ENCODE results near the gene KISS1R.

Gene KISS1R

DNA sequence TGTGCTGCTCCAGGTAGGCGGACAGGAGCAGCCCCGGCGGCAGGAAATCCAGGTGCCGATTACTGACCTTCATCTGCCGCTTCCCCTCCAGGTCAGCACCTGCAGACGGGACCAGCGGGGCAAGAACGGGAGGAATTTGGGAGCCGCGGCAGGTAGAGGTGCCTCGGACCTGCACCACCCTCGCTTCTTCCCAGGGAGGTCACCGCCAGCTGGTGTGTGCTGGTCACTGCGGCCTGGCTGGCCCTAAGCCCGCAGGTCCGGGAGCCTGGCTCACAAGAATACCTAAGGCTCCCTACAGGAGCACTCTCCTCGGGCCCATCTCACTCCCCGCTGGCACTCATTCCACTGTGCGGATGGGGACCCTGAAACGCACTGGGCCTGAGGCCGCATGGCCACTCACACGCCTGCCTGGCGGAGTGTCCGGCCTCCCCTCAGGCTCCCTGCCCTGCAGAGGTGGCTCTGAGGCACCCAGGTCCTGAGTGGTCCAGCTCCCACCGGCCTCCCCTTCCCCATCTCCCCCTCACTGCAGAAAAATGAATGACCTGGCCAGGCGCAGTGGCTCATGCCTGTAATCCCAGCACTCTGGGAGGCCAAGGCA, 19.6 kb upstream of the KISS1R start:
- DNase-seq (ENCODE audit: extremely low read depth, low read depth) = no peak
- TF ChIP-seq, protein P1, sequence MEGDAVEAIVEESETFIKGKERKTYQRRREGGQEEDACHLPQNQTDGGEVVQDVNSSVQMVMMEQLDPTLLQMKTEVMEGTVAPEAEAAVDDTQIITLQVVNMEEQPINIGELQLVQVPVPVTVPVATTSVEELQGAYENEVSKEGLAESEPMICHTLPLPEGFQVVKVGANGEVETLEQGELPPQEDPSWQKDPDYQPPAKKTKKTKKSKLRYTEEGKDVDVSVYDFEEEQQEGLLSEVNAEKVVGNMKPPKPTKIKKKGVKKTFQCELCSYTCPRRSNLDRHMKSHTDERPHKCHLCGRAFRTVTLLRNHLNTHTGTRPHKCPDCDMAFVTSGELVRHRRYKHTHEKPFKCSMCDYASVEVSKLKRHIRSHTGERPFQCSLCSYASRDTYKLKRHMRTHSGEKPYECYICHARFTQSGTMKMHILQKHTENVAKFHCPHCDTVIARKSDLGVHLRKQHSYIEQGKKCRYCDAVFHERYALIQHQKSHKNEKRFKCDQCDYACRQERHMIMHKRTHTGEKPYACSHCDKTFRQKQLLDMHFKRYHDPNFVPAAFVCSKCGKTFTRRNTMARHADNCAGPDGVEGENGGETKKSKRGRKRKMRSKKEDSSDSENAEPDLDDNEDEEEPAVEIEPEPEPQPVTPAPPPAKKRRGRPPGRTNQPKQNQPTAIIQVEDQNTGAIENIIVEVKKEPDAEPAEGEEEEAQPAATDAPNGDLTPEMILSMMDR (IDR thresholded peaks at IDR 0.05; ENCODE audit: low read depth, low read length, missing control alignments) = no peak
- no peak overlapping the region for H3K4me3 ChIP-seq (replicated peaks; ENCODE audit: low read depth, low read length)

DNA sequence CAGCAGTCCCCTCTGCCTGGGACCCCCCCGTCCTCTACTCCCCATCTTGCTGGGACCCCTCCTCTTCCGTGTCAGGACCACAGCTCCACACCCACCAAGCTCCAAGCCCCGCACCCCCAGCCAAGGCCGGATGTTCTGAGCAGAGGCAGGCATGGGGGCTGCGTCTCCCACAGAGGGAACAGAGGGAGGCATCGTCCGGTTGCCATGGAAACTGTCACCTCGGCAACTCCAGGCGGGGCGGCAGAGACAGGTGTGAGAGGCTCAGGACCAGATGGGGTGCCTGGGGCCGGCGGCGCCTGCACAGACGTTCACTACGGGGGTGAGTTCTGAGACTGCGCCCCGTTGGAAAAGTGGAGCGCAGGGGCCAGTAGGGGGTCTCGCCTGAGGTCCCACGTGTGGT, 18.5 kb upstream of the KISS1R start:
- DNase-seq (ENCODE audit: extremely low read depth, low read depth) = no peak
- TF ChIP-seq, protein P1 (IDR thresholded peaks at IDR 0.05; ENCODE audit: low read depth, low read length, missing control alignments) = no peak
- no peak overlapping the region for H3K4me3 ChIP-seq (replicated peaks; ENCODE audit: low read depth, low read length)

DNA sequence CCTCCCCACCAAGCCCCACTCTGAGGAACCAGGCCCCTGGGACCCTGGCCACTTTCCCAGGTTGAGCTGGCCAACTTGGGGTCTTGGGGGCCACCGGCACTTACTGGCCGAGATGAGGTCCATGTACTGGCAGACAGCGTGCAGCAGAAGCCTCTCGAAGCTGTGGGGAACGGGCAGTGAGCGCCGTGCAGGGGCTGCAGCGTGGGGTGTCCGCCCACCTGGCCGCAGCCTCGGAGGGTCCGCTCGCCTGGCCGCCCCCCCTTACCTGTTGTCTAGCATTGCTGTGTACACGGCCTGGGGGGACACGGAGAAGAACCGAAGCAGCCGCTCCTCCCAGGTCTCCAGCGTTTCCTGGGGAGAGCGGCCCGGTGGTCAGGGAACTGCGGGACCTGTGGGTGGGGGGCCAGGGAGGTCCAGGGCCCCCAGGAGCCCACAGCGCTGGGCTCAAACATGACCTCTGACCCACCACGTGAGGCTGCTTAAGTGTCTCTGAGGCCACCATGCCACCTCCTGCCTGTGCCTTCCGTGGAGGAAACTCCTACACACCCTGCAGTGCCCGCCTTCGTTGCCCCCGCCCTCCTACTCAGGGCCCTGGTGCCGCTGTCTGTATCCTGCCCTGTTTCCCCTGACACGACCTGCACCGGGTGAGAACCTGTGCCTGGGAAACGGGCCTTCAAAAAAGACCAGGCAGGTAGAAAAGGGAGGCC, 17.6 kb upstream of the KISS1R start:
- DNase-seq (ENCODE audit: extremely low read depth, low read depth) = no peak
- no peak overlapping the region for H3K4me3 ChIP-seq (replicated peaks; ENCODE audit: low read depth, low read length)
- TF ChIP-seq, protein P1 (IDR thresholded peaks at IDR 0.05; ENCODE audit: low read depth, low read length, missing control alignments) = no peak

DNA sequence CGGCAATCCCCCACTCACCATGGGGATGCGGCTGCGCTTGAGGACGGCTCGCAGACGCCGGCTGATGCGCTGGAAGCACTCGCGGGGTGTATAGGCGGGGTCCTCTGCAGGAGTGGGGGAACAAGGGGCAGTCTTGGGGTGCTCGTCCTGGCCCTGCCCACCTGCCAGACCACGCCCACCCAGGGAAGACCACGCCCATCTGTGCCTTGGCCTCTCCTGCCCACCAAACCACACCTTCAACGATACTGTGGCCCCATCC, 17.2 kb upstream of the KISS1R start:
- TF ChIP-seq, protein P1 (IDR thresholded peaks at IDR 0.05; ENCODE audit: low read depth, low read length, missing control alignments) = no peak
- no peak for DNase-seq (ENCODE audit: extremely low read depth, low read depth)
- no peak overlapping the region for H3K4me3 ChIP-seq (replicated peaks; ENCODE audit: low read depth, low read length)

DNA sequence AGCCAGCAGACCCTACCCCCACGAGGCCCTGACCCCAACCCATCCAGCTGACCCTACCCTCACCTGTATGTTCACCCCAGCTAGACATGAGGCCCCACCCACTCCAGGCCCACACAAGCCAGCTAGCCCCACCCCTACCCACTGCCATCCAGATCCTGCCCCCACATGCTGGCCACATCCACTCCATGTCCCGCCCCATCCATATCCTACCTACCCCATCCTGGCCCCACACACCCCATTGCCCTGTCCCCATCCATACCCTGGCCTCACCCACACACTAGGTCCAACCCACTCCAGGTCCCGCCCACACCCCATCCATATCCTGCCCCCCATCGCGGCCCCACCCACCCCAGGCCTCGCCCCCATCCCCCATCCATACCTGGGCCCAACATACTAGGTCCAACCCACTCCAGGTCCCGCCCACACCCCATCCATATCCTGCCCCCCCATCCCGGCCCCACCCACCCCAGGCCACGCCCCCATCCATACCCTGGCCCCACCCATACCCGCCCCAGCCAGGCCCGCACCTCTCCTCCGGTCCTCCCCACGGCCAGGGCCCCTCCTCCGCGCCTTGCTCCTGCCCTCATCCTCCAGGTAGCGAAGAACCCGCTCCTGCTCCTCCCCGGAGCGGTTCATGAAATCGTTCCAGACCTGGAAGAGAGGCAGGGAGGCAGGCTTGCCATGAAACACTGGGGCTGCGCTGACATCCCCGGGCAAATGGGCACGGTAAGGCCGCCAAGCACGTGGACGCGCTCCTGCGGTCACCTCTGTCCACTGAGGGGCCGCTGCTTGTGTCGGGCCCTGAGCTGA, 16.6 kb upstream of the KISS1R start:
- DNase-seq (ENCODE audit: extremely low read depth, low read depth) = no peak
- H3K4me3 ChIP-seq (replicated peaks; ENCODE audit: low read depth, low read length) = no peak overlapping the region
- TF ChIP-seq, protein P1 (IDR thresholded peaks at IDR 0.05; ENCODE audit: low read depth, low read length, missing control alignments) = no peak

DNA sequence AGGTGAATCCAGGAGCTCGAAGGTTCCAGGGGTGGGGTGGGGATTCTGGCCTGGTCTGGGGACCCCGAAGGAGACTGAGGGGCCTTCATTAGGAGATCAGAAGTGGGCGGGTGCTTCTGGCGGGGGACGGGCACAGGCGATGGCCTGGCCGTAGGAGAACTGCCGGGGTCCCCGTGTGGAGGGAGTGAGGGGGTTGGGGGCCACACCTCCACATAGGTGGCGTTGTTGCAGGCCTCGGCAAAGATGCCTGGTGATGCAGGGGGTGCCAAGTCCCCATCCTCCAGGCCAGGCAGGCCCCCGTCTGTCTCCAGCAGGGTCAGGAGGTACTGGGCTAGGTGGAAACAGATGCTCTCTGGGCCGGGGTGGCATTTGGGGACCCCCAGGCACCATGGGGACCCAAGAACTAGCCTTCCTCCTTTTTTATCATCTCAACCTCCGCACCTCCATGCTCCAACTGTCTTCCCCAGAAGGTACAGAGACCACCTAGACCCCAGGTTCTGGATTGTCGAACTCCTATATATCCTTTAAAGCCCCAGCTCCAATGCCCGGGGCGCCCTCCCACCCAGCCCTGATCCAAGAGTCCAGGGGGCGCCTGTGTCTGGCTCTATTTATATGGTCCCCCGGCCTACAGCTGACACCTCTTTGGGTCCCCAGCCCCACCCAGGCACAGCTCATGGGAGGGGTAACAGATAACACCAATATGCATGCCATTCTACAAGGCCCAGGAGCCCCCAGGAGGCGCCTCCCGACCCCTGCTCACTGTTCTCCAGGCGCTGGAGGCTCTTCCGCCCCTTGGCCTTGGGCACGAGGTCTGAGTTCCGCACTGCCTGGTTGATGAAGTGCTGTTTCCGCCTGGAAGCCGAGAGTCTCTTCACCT, 15.7 kb upstream of the KISS1R start:
- H3K4me3 ChIP-seq (replicated peaks; ENCODE audit: low read depth, low read length) = no peak overlapping the region
- TF ChIP-seq, protein P1 (IDR thresholded peaks at IDR 0.05; ENCODE audit: low read depth, low read length, missing control alignments) = no peak

More for the DNA sequence above, 15.7 kb upstream of the KISS1R start:
- DNase-seq (ENCODE audit: extremely low read depth, low read depth) = no peak
